ENCODE results near the gene ACTG1.

Gene ACTG1

GRCh38 chr17:81515530-81516041 is 3.0 kb upstream of the ACTG1 start:
- DNase-seq: no peak

GRCh38 chr17:81514739-81515529 is 2.3 kb upstream of the ACTG1 start:
- DNase-seq: peak; percentile 72

GRCh38 chr17:81514489-81514738 is 1.8 kb upstream of the ACTG1 start:
- no peak for DNase-seq

GRCh38 chr17:81513753-81514488 is 1.3 kb upstream of the ACTG1 start:
- no peak for DNase-seq

GRCh38 chr17:81513372-81513752 is 763 bp upstream of the ACTG1 start:
- DNase-seq: peak; percentile 55

- DNase-seq: no peak
These were observed 616 bp downstream of the ACTG1 start for GRCh38 chr17:81511804-81512561.

- no peak for DNase-seq
These were observed 1.1 kb downstream of the ACTG1 start for GRCh38 chr17:81511554-81511803.

- DNase-seq: no peak
These were observed 1.6 kb downstream of the ACTG1 start for GRCh38 chr17:81510785-81511553.

- DNase-seq: no peak
These were observed 2.4 kb downstream of the ACTG1 start for GRCh38 chr17:81509972-81510784.

- no peak for DNase-seq
These were observed 3.2 kb downstream of the ACTG1 start for GRCh38 chr17:81509207-81509971.

GRCh38 chr17:81508639-81509206 is 3.9 kb downstream of the ACTG1 start:
- no peak for DNase-seq

- no peak for DNase-seq
These were observed 9.0 kb downstream of the ACTG1 start for GRCh38 chr17:81503619-81504018.

GRCh38 chr17:81502471-81503017 is 10.1 kb downstream of the ACTG1 start:
- no peak for DNase-seq

- no peak for DNase-seq
These were observed 12.6 kb downstream of the ACTG1 start for GRCh38 chr17:81500047-81500446.

GRCh38 chr17:81499601-81499970 is 13.0 kb downstream of the ACTG1 start:
- DNase-seq: no peak

- no peak for DNase-seq
These were observed 13.5 kb downstream of the ACTG1 start for GRCh38 chr17:81498953-81499600.

- DNase-seq: no peak
These were observed 17.8 kb downstream of the ACTG1 start for GRCh38 chr17:81494626-81495377.

- DNase-seq: no peak
These were observed 19.2 kb downstream of the ACTG1 start for GRCh38 chr17:81493198-81494038.

- DNase-seq: no peak
These were observed 19.9 kb downstream of the ACTG1 start for GRCh38 chr17:81492706-81493105.
